OCI-LY7 (cell line): Measurements from ENCODE around the gene TASOR2.

Experiments used
- CTCF ChIP-seq: fragments of 200-600 bp; sonication (generic); conservative IDR thresholded peaks from 2 replicates; pipeline ENCODE4 v1.5.1; 2014; ENCODE audit warnings: mild to moderate bottlenecking, antibody characterized with exemption, low read length, moderate library complexity, mixed read lengths
- EZH2phosphoT487 ChIP-seq: fragments of 200-600 bp; sonication (generic); IDR thresholded peaks from 2 replicates; pipeline ENCODE4 v1.6.1; 2018; ENCODE audit warnings: low read depth, borderline replicate concordance, mild to moderate bottlenecking, mixed run types, antibody characterized with exemption, low read length, moderate library complexity, mixed read lengths

GRCh38 chr10:5651388-5651764 lies 33.3 kb upstream of the TASOR2 start:
- TF ChIP-seq CTCF, result no peak
- TF ChIP-seq EZH2phosphoT487, result no peak
